ENCODE data around the gene ZNF77. TPM values are rescaled to one million over a fixed set of nuclear protein-coding genes. Genes with fewer than 3 reads are reported as not detected.

Gene ZNF77
- total RNA-seq, 1 donor from 2014 or later, result 4.2 TPM

- DNase-seq (no peak), ATAC-seq (no peak)
- H3K27me3 ChIP-seq, result no peaks in the 10 kb centered on the region
- H3K36me3 ChIP-seq, result no peaks in the 10 kb centered on the region
- TF ChIP-seq, protein P1, sequence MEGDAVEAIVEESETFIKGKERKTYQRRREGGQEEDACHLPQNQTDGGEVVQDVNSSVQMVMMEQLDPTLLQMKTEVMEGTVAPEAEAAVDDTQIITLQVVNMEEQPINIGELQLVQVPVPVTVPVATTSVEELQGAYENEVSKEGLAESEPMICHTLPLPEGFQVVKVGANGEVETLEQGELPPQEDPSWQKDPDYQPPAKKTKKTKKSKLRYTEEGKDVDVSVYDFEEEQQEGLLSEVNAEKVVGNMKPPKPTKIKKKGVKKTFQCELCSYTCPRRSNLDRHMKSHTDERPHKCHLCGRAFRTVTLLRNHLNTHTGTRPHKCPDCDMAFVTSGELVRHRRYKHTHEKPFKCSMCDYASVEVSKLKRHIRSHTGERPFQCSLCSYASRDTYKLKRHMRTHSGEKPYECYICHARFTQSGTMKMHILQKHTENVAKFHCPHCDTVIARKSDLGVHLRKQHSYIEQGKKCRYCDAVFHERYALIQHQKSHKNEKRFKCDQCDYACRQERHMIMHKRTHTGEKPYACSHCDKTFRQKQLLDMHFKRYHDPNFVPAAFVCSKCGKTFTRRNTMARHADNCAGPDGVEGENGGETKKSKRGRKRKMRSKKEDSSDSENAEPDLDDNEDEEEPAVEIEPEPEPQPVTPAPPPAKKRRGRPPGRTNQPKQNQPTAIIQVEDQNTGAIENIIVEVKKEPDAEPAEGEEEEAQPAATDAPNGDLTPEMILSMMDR (IDR thresholded peaks at IDR 0.05), result no peak
- no peak overlapping the region for H3K4me3 ChIP-seq
- H3K27ac ChIP-seq, result peak overlapping the region; percentile 84
- intact Hi-C loops (cut with DNase I), result no loop called here
- H3K4me1 ChIP-seq, result peaks cover 30% of the 10 kb centered on the region
- no peaks in the 10 kb centered on the region for H3K9me3 ChIP-seq
These were observed 37.8 kb upstream of the ZNF77 start for GRCh38 chr19:2982561-2982960.

- intact Hi-C loops (cut with DNase I), result no loop called here
- DNase-seq (no peak), ATAC-seq (no peak)
- Histone ChIP-seq H3K4me3 (no peak overlapping the region), H3K4me1 (peaks cover 35% of the 10 kb centered on the region), H3K36me3 (no peaks in the 10 kb centered on the region), H3K9me3 (no peaks in the 10 kb centered on the region), H3K27me3 (no peaks in the 10 kb centered on the region), H3K27ac (peak overlapping the region; percentile 17)
- TF ChIP-seq, protein P1 (IDR thresholded peaks at IDR 0.05), result no peak
These were observed 37.1 kb upstream of the ZNF77 start for GRCh38 chr19:2981898-2982297.

DNA sequence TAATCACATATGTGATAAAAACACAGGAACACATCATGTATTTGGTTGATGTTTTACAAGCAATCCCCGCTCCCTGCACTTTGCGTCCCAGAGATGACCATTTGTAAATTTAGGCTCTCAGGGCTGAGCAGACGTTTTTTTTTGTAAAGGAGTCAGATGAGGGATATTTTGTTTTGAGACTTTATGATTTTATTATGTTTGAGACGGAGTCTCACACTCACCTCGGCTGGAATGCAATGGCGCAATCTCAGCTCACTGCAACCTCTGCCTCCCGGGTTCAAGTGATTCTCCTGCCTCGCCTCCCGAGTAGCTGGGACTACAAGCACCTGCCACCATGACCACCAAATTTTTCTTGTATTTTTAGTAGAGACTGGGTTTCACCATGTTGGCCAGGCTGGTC is 34.0 kb upstream of the ZNF77 start:
- peaks cover 60% of the 10 kb centered on the region for H3K4me1 ChIP-seq
- ATAC-seq (no peak), DNase-seq (no peak)
- H3K27ac ChIP-seq, result peak overlapping the region; percentile 51
- no peaks in the 10 kb centered on the region for H3K36me3 ChIP-seq
- TF ChIP-seq, protein P1 (IDR thresholded peaks at IDR 0.05), result no peak
- intact Hi-C loops (cut with DNase I), result no loop called here
- no peak overlapping the region for H3K4me3 ChIP-seq
- H3K9me3 ChIP-seq, result no peaks in the 10 kb centered on the region
- no peaks in the 10 kb centered on the region for H3K27me3 ChIP-seq

DNA sequence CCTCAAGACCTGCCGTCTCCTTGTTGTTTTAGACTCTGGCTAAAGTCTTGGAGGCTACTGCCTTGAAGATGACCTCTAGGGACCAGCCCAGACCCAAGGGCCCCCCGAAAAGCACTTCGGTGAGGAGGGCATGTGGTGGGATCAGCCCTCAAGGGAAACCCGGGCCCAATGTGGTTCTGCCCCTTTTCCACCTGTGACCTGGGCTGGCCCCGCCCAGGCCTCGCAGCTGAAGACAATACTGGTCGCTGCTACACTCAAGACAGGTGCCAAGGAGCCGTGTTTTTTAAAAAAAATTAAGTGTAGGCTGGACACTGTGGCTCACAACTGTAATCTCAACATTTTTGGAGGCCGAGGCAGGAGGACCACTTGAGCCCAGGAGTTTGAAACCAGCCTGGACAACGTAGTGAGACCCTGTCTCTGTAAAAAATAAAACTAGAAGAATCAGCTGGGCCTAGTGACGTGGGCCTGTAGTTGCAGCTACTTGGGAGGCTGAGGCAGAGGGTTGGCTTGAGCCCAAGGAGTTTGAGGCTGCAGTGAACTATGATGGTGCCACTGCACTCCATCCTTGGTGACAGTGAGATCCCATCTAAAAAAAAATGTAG is 33.5 kb upstream of the ZNF77 start:
- Histone ChIP-seq H3K4me1 (peaks cover 58% of the 10 kb centered on the region), H3K27me3 (no peaks in the 10 kb centered on the region), H3K4me3 (no peak overlapping the region), H3K36me3 (no peaks in the 10 kb centered on the region), H3K9me3 (no peaks in the 10 kb centered on the region), H3K27ac (peak overlapping the region; percentile 51)
- TF ChIP-seq, protein P1 (IDR thresholded peaks at IDR 0.05), result no peak
- ATAC-seq (no peak), DNase-seq (no peak)
- intact Hi-C loops (cut with DNase I), result no loop called here

DNA sequence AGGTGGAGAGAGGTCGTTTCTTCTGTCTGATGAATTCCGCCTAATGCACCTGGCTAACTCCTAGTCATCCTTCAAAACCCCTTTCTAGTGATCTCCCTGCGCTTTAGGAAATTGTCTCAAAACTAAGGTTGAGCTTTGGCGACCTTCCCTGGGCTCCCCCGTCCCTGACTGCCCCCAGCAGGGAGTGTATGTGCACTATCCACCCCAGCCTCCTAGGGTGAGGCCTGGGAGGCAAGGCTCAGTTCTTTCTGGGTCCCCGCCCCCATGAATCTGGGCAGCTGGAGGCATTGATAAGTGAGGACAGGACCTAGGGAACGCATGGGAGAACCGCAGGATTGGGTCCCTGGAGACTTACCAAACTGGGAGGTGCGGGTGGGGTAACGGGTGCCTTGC is 33.0 kb upstream of the ZNF77 start:
- intact Hi-C loops (cut with DNase I), result no loop called here
- TF ChIP-seq, protein P1 (IDR thresholded peaks at IDR 0.05), result no peak
- no peaks in the 10 kb centered on the region for H3K9me3 ChIP-seq
- H3K36me3 ChIP-seq, result no peaks in the 10 kb centered on the region
- H3K27ac ChIP-seq, result peak overlapping the region; percentile 51
- no peaks in the 10 kb centered on the region for H3K27me3 ChIP-seq
- no peak for ATAC-seq
- peak overlapping the region; percentile 57 for H3K4me3 ChIP-seq
- DNase-seq, result no peak
- H3K4me1 ChIP-seq, result peaks cover 58% of the 10 kb centered on the region

All from upper lobe of right lung (tissue), 1 donor.